NCI-H446 (cell line): ENCODE results near the gene HOOK2.
A peak's percentile ranks its signal among the peaks of the same experiment; 100 is the strongest.
"Not testable (repeated sequence)": the region's sequence is repeated elsewhere in the genome, so short reads cannot be mapped to it uniquely, and the experiment has no call there.

ENCODE experiments used
- DNase-seq, 2 experiments: peaks; one replicate each; lab custom pipeline; 2025; lab: John Stamatoyannopoulos, UW

HOOK2 gene, protein sequence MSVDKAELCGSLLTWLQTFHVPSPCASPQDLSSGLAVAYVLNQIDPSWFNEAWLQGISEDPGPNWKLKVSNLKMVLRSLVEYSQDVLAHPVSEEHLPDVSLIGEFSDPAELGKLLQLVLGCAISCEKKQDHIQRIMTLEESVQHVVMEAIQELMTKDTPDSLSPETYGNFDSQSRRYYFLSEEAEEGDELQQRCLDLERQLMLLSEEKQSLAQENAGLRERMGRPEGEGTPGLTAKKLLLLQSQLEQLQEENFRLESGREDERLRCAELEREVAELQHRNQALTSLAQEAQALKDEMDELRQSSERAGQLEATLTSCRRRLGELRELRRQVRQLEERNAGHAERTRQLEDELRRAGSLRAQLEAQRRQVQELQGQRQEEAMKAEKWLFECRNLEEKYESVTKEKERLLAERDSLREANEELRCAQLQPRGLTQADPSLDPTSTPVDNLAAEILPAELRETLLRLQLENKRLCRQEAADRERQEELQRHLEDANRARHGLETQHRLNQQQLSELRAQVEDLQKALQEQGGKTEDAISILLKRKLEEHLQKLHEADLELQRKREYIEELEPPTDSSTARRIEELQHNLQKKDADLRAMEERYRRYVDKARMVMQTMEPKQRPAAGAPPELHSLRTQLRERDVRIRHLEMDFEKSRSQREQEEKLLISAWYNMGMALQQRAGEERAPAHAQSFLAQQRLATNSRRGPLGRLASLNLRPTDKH

DNA sequence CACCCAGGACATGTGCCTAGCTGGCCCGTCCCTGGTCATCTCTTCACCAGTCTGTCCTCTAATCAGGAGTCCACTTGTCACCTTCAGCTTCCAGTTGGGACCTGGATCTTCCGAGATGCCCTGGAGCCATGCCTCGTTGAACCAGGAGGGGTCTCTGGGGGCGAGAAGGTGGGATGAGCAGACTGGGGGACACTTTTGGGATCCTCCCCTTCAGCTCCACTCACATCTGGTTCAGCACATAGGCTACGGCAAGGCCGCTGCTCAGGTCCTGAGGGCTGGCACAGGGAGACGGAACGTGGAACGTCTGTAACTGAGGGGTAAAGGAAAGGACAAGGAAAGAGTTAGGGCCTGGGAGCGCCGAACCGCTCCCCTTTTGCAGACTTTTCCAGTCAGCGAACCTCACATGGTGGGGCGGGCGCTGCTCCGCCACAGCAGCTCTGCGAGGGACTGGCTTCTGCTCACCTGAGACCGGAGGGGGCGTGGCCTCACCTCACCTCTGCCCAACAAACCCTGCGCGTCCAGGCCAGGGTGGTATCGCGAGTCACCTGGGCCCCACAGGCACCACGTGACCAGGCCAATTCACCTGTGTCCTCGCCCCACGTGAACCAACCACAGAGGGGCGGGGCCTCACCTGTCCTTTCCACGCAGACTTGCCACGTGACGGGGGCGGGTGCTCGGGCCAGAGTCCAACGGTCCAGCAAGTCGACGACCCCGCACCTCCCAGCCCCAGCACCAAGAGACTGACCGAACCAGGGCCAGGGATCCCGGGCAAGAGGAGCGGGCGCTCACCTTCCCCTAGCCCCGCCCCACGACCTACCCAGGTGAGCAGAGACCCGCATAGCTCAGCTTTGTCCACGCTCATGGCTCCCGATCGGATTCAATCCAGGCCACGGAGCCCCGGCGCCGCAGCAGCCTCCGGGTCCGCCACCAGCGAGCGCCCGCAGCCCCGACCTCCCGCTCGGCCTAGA lies at the start of gene HOOK2:
TSS of gene HOOK2 (minus strand) at position 965 of the 968 bp plus-strand sequence. CDS start at position 862, 103 bp downstream.
- no peak for DNase-seq

DNA sequence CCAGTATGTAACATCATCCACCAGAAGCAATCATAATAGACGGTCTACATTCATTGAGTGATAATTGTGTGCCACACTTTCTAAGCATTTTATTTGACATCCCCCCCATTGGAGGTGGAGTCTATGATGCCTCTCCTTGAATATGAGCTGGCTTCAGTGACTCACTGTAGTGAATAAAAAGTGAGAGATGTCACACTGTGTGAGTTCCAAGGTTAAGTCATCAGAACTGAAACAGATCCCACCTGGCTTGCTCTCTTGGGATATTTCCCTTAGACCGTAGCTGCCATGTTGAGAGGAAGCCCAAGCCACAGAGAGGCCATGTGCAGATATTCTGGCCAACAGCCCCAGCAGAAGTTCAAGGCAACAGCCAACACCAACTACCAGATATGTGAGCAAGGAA lies 46.4 kb upstream of the HOOK2 start:
- no peak for DNase-seq

DNA sequence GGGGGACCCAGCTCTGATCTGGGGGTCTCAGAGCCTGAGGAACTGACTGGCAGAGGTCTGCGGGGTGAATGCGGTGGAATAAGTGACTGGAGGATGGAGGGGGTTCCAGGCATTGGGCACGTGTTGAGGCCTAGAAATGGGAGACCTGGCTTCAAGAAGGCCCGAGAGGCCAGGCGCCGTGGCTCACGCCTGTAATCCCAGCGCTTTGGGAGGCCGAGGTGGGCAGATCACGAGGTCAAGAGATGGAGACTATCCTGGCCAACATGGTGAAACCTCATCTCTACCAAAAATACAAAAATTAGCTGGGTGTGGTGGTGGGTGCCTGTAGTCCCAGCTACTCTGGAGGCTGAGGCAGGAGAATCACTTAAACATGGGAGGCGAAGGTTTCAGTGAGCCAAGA lies 42.5 kb upstream of the HOOK2 start:
- not testable (repeated sequence) for DNase-seq

DNA sequence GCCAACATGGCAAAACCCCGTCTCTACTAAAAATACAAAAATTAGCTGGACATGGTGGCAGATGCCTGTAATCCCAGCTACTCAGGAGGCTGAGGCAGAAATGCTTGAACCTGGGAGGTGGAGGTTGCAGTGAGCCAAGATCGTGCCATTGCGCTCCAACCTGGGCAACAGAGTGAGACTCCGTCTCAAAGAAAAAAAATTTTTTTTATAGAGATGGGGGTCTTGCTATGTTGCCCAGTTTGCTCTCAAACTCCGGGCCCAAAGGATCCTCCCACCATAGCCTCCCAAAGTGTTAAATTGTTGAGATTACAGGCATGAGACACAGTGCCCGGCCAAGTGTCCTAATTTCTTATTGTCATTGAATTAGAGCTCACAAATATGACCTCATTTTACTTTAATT lies 41.8 kb upstream of the HOOK2 start:
- not testable (repeated sequence) for DNase-seq

DNA sequence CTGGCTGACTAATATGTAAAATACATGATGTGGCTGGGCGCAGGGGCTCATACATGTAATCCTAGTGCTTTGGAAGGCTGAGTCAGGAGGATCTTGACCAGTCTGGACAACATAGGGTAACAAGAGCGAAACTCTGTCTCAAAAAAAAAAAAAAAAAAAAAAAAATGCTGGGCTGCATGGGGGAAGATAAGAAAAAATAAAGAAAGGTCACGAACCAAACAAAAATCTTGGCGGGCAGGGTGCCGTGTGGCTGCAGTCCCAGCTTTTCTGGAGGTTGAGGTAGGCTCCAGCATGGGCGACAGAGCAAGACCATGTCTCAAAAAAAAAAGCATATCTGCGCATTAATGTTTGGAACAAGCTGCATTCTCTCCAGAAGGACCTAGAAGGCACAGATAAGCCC lies 39.7 kb upstream of the HOOK2 start:
- no peak for DNase-seq

DNA sequence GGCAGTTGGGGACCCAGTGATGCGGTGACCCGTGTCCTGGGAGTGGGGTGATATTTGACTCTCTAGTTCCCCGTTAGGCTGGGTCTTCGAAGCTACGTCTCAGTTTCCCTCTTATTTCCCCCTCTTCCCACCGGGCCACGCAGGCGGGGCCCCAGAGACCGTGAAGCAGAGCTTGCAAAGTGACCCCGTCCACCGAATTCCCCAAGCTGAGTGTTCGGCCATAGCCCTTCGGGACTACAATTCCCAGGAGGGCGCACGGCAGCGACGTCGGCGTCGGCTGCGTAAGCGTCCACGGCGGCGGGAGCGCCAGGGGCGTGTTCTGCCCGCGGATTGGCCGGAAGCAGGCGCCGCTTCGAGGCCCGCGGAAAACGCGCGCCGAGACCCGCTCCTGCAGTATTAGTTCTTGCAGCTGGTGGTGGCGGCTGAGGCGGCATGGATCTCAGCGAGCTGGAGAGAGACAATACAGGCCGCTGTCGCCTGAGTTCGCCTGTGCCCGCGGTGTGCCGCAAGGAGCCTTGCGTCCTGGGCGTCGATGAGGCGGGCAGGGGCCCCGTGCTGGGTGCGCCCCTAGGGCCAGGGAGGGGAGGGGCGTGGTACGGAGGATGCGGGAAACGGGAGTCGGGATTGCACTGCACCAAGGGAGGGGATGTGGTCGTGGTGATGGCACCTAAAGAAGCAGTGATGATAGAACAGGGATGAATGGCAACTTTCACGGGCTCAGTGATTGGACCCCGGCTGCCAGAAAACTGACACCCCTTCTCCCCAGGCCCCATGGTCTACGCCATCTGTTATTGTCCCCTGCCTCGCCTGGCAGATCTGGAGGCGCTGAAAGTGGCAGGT lies 31.1 kb upstream of the HOOK2 start, which contains the start of gene RNASEH2A:
TSS of gene RNASEH2A (plus strand) at position 343 of the 840 bp plus-strand sequence. CDS start at position 433, 90 bp downstream.
- DNase-seq, result peak; percentile 78 to 98

DNA sequence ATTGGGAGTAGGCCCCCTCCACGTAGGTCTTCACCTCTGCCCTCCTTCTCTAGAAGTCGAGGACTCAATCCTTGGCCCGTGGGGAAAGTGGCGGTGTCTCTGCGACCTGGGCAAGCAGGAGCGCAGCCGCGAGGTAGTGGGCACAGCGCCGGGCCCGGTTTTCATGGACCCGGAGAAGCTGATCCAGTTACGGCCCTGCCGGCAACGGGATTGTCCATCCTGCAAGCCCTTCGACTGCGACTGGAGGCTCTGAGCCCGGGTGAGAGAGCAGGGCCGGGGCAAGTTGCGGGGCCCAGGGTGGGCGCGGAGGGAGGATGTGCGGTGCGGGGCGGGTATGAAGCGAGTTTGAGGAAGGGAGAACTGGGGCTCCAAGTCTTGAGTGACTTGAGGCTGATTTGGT lies 28.7 kb upstream of the HOOK2 start:
- no peak for DNase-seq

DNA sequence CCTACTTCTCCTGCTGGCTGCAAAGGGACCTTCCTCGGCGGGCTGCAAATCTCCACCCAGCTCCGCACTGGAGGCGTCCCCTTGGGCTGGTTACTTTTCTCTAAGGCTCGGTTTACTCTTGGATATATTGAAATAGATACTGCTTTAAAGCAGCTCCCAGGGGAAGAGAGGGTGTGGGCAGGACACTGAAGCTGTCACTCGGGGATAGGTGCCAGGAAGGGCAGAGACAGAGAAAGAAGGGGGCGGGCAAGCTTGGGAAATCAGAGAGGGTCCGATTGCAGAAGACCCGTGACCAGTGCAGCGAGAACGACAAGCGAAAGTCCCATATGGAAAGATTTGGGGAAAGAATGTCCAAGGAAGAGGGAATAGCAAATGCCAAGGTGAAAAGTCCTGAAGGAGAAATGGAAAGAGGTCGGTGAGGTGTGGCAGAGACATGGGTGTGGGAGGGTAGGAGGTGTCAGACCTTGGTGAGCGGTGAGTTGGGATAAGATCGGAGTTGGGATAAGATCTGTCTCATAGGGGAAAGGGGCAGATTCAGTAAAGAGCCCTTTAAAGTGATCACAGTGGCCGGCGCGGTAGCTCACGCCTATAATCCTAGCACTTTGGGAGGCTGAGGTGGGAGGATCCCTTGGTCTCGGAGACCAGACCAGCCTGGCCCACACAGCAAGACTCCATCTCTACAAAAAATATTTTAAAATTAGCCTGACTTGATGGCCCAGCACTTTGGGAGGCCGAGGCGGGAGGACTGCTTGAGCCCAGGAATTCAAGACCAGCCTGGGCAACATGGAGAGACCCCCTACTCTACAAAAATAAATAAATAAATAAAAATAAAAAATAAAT lies 27.1 kb upstream of the HOOK2 start:
- no peak for DNase-seq

DNA sequence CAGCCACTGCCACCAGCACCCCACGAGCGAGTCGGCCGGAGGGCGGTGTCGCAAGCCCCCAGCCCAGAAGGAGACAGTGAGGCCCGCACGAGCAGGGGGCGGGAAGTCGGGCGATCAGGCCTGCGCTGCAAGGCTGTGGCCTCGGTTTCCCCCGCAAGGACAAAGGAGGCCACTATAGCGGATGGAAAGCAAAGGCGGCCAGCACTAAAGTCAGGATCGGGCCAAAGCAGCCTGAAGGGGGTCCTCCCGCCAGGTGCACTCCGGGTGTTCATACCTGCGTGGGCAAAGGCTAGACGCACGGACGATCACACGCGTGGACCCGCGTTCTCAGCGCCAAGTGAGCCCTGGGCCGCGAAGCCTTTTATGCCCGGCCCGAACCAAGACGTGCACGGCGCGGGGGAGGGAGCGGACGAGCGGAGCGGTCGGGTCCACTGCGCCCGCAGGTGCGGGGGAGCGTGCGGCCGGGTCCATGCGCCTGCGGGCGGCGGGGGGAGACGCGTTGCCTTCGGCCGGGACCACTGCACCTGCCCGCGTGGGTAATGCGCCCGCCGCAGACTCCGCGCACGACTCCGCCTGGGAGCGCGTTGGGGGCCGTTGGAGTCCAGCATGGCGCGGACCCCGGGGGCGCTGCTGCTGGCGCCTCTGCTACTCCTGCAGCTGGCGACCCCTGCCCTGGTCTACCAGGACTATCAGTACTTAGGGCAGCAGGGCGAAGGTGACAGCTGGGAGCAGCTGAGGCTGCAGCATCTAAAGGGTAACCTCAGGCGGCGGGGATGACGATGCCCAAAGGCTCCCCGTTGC lies 26.3 kb upstream of the HOOK2 start, which contains the start of the genes PRDX2 and THSD8:
TSS of gene PRDX2 (minus strand) at position 335 of the 801 bp plus-strand sequence. CDS start 539 bp downstream, outside the sequence.
TSS of gene THSD8 (plus strand) at position 604 of the 801 bp plus-strand sequence. CDS start at position 607, 3 bp downstream.
- peak; percentile 23 to 85 for DNase-seq

DNA sequence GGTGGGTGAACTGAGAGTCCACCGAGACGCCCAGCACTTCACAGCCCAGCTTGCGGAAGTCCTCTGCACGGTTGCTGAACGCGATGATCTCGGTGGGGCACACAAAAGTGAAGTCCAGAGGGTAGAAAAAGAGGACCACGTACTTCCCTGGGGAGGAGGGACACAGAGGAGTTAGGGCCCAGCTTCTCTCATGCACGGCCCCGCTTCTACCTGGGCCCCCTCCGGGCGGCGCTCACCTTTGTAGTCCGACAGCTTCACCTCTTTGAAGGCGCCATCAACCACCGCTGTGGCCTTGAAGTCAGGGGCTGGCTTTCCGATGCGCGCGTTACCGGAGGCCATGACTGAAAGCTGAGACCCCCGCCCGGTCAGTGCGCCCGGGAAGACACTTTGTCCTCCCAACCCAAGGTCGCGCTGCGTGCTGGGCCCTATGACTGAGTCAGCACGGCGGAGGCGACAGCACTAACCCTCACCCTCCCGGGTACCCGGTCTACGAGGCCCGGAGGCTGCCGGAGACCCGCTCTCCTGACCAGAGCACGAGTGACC lies 25.6 kb upstream of the HOOK2 start:
- no peak for DNase-seq

DNA sequence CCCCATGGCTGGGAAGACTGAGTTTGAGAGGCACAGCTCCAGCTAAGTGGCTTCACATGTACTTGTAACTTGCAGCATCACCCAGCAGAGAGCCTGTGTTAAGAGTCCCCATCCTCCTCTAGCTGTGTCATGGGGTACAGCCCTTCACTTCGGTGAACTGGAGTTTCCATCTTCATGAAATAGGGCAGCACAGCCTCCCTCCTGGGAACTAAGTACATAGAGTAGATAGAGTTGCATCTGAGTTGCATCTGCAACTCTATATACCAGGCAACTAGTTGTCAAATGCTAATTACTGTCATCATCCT lies 25.1 kb upstream of the HOOK2 start:
- no peak for DNase-seq

DNA sequence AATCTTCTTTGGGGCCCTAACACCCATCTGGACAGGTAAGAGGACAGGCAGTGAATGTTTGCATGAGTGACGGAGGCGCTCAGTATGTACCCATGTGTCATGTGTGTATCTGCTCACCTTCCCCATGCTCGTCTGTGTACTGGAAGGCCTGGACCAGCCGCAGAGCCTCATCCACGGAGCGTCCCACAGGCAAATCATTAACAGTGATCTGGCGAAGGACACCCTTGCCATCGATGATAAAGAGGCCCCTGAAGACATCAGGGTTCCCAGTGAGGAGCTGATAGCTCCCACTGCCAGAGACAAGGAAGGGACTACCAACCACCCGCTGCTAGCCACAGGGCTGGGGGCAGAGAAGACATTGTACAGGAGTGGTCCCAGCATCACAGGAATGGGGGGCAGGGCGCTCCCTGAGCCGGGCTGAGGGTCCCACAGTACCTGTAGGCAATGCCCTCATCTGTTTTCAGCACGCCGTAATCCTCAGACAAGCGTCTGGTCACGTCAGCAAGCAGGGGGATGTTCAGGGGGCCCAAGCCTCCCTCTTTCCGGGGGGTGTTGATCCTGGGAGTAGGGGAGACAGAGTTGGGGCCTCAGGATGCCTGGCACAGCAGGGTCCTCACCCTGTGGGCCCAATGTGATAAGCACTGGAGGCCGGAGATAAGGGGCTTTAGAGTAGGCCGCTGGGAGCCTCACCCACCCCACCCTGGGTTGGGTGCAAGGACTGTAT lies 24.6 kb upstream of the HOOK2 start:
- no peak for DNase-seq

DNA sequence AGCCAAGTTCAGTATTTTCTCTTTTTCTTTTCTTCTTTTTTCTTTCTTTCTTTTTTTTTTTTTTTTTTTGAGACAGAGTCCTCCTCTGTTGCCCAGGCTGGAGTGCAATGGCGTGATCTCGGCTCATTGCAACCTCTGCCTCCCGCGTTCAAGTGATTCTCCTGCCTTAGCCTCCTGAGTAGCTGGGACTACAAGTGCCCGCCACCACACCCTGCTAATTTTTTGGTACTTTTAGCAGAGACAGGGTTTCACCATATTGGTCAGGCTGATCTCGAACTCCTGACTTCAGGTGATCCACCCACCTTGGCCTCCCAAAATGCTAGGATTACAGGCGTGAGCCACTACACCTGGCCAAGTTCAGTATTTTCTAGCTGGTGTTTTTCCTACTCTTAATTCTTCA lies 22.3 kb upstream of the HOOK2 start:
- DNase-seq, result not testable (repeated sequence)

DNA sequence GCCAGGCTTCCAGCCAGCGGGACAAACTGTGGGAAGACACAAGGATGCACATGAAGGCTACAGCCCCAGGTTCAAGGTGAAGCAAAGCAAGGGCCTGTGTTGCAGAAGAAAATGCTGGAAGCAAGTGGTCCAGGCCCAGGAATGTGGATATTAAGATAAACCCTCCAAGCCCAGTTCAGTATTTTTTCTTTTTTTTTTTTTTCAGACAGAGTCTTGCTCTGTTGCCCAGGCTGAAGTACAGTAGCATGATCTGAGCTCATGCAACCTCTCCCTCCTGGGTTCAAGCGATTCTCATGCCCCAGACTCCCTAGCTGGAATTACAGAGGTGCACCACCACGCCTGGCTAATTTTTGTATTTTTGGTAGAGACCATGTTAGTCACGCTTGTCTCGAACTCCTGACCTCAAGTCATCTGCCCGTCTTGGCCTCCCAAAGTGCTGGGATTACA lies 21.8 kb upstream of the HOOK2 start:
- no peak for DNase-seq

DNA sequence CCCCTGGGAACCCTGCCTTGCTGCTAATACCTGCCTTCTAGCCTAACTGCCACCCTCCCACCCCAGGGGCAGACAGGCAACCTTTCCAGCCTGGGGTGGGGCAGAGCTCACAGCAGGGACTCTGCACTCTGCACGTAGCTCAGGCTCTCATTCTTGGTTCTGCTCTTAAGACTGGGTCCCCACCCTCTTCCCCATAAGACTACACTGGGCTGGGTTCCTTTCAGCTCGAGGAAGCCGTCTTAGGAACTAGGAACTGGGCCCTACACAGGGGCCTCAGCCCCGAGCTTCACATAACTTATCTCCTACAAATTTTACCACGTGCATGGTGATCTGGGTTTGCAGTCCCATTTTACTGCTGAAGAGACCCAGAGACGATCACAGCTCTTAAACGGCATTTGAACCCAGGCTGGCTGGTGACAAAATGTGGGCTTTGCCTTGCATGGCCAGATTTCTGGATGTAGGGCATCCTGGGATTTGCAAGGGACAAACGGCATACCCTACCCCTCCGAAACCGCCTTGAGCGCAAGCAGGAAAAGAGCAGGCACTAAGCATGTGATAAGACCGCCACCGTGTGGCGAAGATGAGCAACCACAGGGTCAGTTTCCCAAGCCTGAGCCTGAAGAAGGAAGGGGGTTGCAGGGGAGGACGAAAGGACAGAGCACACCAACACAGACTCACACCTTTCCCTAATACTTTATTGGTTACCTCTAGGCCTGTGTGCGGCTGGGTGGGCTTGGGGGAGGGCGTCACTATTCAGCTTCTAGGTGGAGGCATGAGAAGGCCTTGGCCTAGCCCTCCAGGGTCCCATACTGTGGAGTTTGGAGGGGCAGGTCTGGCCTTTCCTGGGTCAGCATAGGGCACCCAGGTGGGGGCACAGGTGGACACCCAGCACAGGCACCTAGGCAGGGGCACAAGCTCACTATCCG lies 21.1 kb upstream of the HOOK2 start:
- DNase-seq, result peak; percentile 80 to 90

DNA sequence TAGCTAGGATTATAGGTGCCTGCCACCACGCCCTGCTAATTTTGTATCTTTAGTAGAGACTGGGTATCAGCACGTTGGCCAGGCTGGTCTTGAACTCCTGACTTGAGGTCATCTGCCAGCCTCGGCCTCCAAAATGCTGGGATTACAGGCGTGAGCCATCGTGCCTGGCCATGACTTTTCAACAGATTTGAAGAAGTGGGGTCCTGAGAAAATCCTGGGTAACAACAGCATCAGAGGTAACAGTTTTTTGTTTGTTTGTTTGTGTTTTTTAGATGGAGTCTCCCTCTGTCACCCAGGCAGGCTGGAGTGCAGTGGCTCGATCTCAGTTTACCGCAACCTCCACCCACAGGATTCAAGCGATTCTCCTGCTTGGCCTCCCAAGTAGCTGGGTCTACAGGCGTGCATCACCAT lies 19.6 kb upstream of the HOOK2 start:
- no peak for DNase-seq
